HepG2 (cell line): ENCODE measurements around the gene PMVK. TPM values are rescaled to one million over a fixed set of nuclear protein-coding genes. Genes with fewer than 3 reads are reported as not detected.

Experiments
- ATAC-seq: fragments of 200-7000 bp; cut with Tn5 transposase; 3 replicates; pipeline ENCODE4 v1.9.1; 2020; ENCODE audit warnings: mild to moderate bottlenecking, moderate library complexity
- BruUV-seq: library from RNA; stranded (reverse); fragments of 400-500 nt; replicated peaks from 2 replicates; lab custom pipeline; 2021; lab: Mats Ljungman, UMichigan
- CTCF ChIA-PET: fragments of 300-600 bp; formaldehyde crosslinking; extraction: SDS; loops from one replicate; lab custom pipeline; 2021; ENCODE audit warnings: low total read pairs, inconsistent platforms, low intra/inter-chr PET ratio; lab: Yijun Ruan, JAX
- POLR2A ChIA-PET: fragments of 350-600 bp; sonication (Branson Sonifier 250); formaldehyde crosslinking; loops from one replicate; lab custom pipeline; 2020; ENCODE audit warnings: antibody characterized with exemption, inconsistent platforms; lab: Yijun Ruan, JAX
- DNase-seq: peaks from one replicate; pipeline ENCODE4 v3.0.0-alpha.2; 2015; ENCODE audit warnings: low spot score
- FAIRE-seq: peaks from 3 replicates; lab custom pipeline; 2011; peaks lifted over from hg19 to GRCh38; lab: Jason Lieb, UNC
- H2AFZ ChIP-seq: one replicate; pipeline ENCODE4 v1.6.1; 2011; ENCODE audit warnings: low read length, inconsistent platforms
- H3K27ac ChIP-seq: fragments of 300-600 bp; 3 replicates; pipeline ENCODE4 v1.8.0; 2011; ENCODE audit warnings: mixed run types, mild to moderate bottlenecking, mixed read lengths, low read length, inconsistent platforms; ENCODE audit not compliant: insufficient read depth; ENCODE audit errors: extremely low read length
- H3K27me3 ChIP-seq, 2 experiments: fragments of 200-600 bp in 1 of 2; 2 replicates in 1 of 2; 3 replicates in 1 of 2; pipeline versions ENCODE4 v1.6.0 to v1.8.0; 2011; ENCODE audit warnings: low read length in 2 of 2, mild to moderate bottlenecking in 2 of 2, moderate library complexity in 2 of 2, inconsistent platforms in 1 of 2; ENCODE audit not compliant: insufficient read depth in 2 of 2, control insufficient read depth in 1 of 2
- H3K36me3 ChIP-seq, 2 experiments: fragments of 200-600 bp in 1 of 2; replicated peaks in 1 of 2; 2 replicates in 1 of 2; 3 replicates in 1 of 2; pipeline versions ENCODE4 v1.5.1 to v1.8.0; 2011; ENCODE audit warnings: low read length in 2 of 2, inconsistent platforms in 1 of 2; ENCODE audit not compliant: insufficient read depth in 2 of 2, control insufficient read depth in 1 of 2
- H3K4me1 ChIP-seq: 2 replicates; pipeline ENCODE4 v1.5.1; 2012; ENCODE audit warnings: low read length, inconsistent platforms; ENCODE audit not compliant: insufficient read depth
- H3K4me2 ChIP-seq: 2 replicates; pipeline ENCODE4 v1.6.0; 2011; ENCODE audit warnings: low read depth, low read length, inconsistent platforms
- H3K4me3 ChIP-seq, 3 experiments: fragments of 200-600 bp in 1 of 3; sonication (generic), shearing (Covaris generic) in 1 of 3; replicated peaks in 1 of 3; 2 replicates each; pipeline ENCODE4 v1.5.1; 2011 to 2016; ENCODE audit warnings: low read length in 3 of 3, inconsistent platforms in 2 of 3, low read depth in 2 of 3, mild to moderate bottlenecking in 2 of 3, control low read depth in 1 of 3, mixed read lengths in 1 of 3; ENCODE audit not compliant: insufficient read depth in 1 of 3
- H3K79me2 ChIP-seq: one replicate; pipeline ENCODE4 v1.6.1; 2011; ENCODE audit warnings: low read length, inconsistent platforms; ENCODE audit not compliant: insufficient read depth
- H3K9ac ChIP-seq: 2 replicates; pipeline ENCODE4 v1.6.0; 2011; ENCODE audit warnings: mild to moderate bottlenecking, low read depth, low read length, inconsistent platforms; ENCODE audit not compliant: insufficient read depth
- H3K9me3 ChIP-seq: 2 replicates; pipeline ENCODE4 v1.5.1; 2012; ENCODE audit warnings: mild to moderate bottlenecking, low read length
- H4K20me1 ChIP-seq: 2 replicates; pipeline ENCODE4 v1.6.0; 2011; ENCODE audit warnings: inconsistent platforms, mild to moderate bottlenecking, low read length, moderate library complexity; ENCODE audit not compliant: insufficient read depth
- BHLHE40 ChIP-seq: IDR thresholded peaks from 2 replicates; pipeline ENCODE4 v1.6.1; 2011; ENCODE audit warnings: low read length, improper control_type of control experiment
- BRD4 ChIP-seq: sonication (generic); formaldehyde crosslinking; IDR thresholded peaks from 2 replicates; pipeline ENCODE4 v1.4.0; 2020; ENCODE audit warnings: missing genetic modification reagents
- ELF3 ChIP-seq: IDR thresholded peaks from 2 replicates; pipeline ENCODE4 v1.6.1; 2016; ENCODE audit warnings: missing genetic modification reagents, missing compliant biosample characterization
- FOXK2 ChIP-seq: fragments of 450-650 bp; IDR thresholded peaks from 2 replicates; pipeline ENCODE4 v1.6.1; 2016
- KDM2A ChIP-seq: sonication (generic); formaldehyde crosslinking; IDR thresholded peaks from 2 replicates; pipeline ENCODE4 v1.4.0; 2020; ENCODE audit warnings: low read depth, missing genetic modification reagents, borderline replicate concordance
- SAP130 ChIP-seq: IDR thresholded peaks from 2 replicates; pipeline ENCODE4 v1.6.1; 2016; ENCODE audit warnings: low read depth
- SNAI1 ChIP-seq: sonication (generic); formaldehyde crosslinking; IDR thresholded peaks from 2 replicates; pipeline ENCODE4 v1.5.0; 2020; ENCODE audit warnings: mild to moderate bottlenecking, missing genetic modification reagents, borderline replicate concordance
- SNAPC2 ChIP-seq: sonication (generic); formaldehyde crosslinking; IDR thresholded peaks from 2 replicates; pipeline ENCODE4 v1.8.1; 2022; ENCODE audit warnings: mild to moderate bottlenecking, missing genetic modification reagents
- TGIF2 ChIP-seq: IDR thresholded peaks from 2 replicates; pipeline ENCODE4 v1.6.1; 2016; ENCODE audit warnings: control low read depth, missing compliant biosample characterization
- ZBTB1 ChIP-seq: sonication (generic); formaldehyde crosslinking; IDR thresholded peaks from 2 replicates; pipeline ENCODE4 v1.4.0; 2020; ENCODE audit warnings: missing genetic modification reagents, borderline replicate concordance
- ZBTB21 ChIP-seq: sonication (generic); formaldehyde crosslinking; IDR thresholded peaks from 2 replicates; pipeline ENCODE4 v1.4.0; 2020; ENCODE audit warnings: missing genetic modification reagents
- ZBTB7B ChIP-seq: sonication (generic); formaldehyde crosslinking; IDR thresholded peaks from 2 replicates; pipeline ENCODE4 v1.4.0; 2020; ENCODE audit warnings: missing genetic modification reagents
- ZNF598 ChIP-seq: sonication (generic); formaldehyde crosslinking; IDR thresholded peaks from 2 replicates; pipeline ENCODE4 v1.5.1; 2020; ENCODE audit warnings: mild to moderate bottlenecking, missing genetic modification reagents, borderline replicate concordance
- ZNF773 ChIP-seq: sonication (generic); formaldehyde crosslinking; IDR thresholded peaks from 2 replicates; pipeline ENCODE4 v1.4.0; 2020; ENCODE audit warnings: missing genetic modification reagents, borderline replicate concordance
- ZNF788 ChIP-seq: sonication (generic); formaldehyde crosslinking; IDR thresholded peaks from 2 replicates; pipeline ENCODE4 v1.5.0; 2020; ENCODE audit warnings: mild to moderate bottlenecking, missing genetic modification reagents, borderline replicate concordance
- ZSCAN9 ChIP-seq: IDR thresholded peaks from 2 replicates; pipeline ENCODE4 v1.6.1; 2016; ENCODE audit warnings: borderline replicate concordance
- WGBS: methylation state at CpG from one replicate; pipeline ENCODE4 v1.1.6; 2017; ENCODE audit warnings: low lambda C conversion rate; 5-methylcytosine and 5-hydroxymethylcytosine counted together
- in situ Hi-C: cut with HindIII; loops from 2 replicates; pipeline ENCODE4 v1.10.0; 2017; ENCODE audit warnings: low pct_unique_long_range_greater_than_20kb; ENCODE audit not compliant: extremely low pct_ligation_motif_present
- intact Hi-C: fragments of 100-400 bp; cut with micrococcal nuclease; formaldehyde crosslinking; loops from one replicate; pipeline ENCODE4 v1.10.0; 2022; ENCODE audit not compliant: unreplicated experiment
- polyA plus RNA-seq, 8 experiments: library from polyadenylated mRNA; depleted of rRNA in 3 of 8; stranded (reverse) in 7 of 8; unstranded in 1 of 8; fragments of >200 nt; fragmentation: Illumina TruSeq in 4 of 8; extraction: Trizol in 4 of 8; gene quantifications; 2 replicates each; pipeline versions ENCODE4 v1.2.1 to v1.2.3, GENCODE V29; 2011 to 2016; ENCODE audit warnings: low read depth in 4 of 8, missing spikeins in 1 of 8, mixed read lengths in 1 of 8; ENCODE audit not compliant: insufficient read depth in 1 of 8
- total RNA-seq, 5 experiments: library from RNA; depleted of rRNA; stranded (reverse); fragments of >200 nt; fragmentation: Illumina TruSeq; extraction: Trizol; gene quantifications; 2 replicates each; pipeline ENCODE4 v1.2.3, GENCODE V29; 2016; ENCODE audit warnings: low read depth in 1 of 5
- TF ChIP-seq, protein P1 (sequence below): sonication (generic); formaldehyde crosslinking; IDR thresholded peaks from 2 replicates; pipeline ENCODE4 v1.4.0; 2020; ENCODE audit warnings: missing genetic modification reagents
- TF ChIP-seq, protein P2 (sequence below): sonication (generic); formaldehyde crosslinking; IDR thresholded peaks from 2 replicates; pipeline ENCODE4 v1.4.0; 2020; ENCODE audit warnings: missing genetic modification reagents
- TF ChIP-seq, protein P3 (sequence below): IDR thresholded peaks from 2 replicates; pipeline ENCODE4 v1.6.1; 2016; ENCODE audit warnings: low read depth, control low read depth
- TF ChIP-seq, protein P4 (sequence below): sonication (generic); formaldehyde crosslinking; IDR thresholded peaks from 2 replicates; pipeline ENCODE4 v1.4.0; 2020; ENCODE audit warnings: mild to moderate bottlenecking, low read depth, missing genetic modification reagents
- TF ChIP-seq, protein P5 (sequence below): IDR thresholded peaks from 2 replicates; pipeline ENCODE4 v1.6.1; 2016

Gene PMVK
- total and polyA plus RNA-seq, 2 of the 13 experiments (the other 11 are each of a cell fraction or from before 2014, with no cell fraction given) = 3.9 to 12.6 TPM

DNA sequence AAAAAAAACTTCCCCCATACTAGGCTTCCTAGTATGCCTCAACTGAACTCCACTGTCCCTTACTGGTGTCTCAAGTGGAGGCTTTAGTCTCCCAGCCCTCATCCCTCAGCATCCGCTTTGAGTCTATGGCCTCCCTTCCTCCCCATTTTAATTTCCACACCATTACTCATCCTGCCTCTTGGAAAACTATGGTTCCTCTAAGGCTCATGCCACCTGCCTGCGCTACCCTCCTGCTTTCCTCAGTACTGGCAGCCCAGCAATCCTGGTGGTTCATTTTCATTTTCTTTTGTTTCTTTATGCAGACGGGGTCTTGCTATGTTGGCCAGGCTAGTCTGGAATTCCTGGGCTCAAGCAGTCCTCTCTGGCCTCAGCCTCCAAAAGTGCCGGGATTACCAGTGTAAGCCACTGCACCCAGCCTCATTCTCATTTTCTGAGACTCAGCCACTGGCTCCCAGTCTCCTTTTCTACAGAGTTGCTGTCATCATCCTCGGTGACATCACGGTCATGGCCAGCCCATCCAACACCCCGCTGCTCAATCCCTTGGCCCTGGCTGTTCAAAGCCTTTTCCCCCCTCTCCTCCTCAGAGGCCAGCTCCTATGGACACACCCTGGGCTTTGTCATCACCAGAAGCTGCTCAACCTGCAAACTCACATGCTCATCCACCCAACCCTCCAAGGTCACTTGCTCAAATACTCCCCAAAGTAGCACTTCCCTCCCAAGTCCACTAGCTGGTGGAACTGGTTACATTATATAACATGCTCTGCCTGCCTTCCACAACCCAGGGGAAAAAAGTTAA is 2.3 kb upstream of the PMVK start:
- Histone ChIP-seq H3K4me3 (no peak overlapping the region), H3K4me1 (peaks cover 80% of the 10 kb centered on the region), H3K9me3 (no peaks in the 10 kb centered on the region), H3K79me2 (no peaks in the 10 kb centered on the region), H4K20me1 (no peaks in the 10 kb centered on the region), H3K27ac (peak overlapping the region; percentile 99), H3K4me2 (peak overlapping the region; percentile 13; the same call in 1 of the 2 replicates), H3K36me3 (no peaks in the 10 kb centered on the region), H2AFZ (no peak overlapping the region), H3K27me3 (no peaks in the 10 kb centered on the region), H3K9ac (no peak overlapping the region)
- no TSS peak for BruUV-seq
- DNase-seq (no peak), FAIRE-seq (peak; percentile 4), ATAC-seq (no peak)
- intact Hi-C loops (no loop called here), in situ Hi-C loops (no loop called here)
- CTCF ChIA-PET = no interaction called here
- 96% methylated on average over 7 of the region's 7 CpGs for WGBS
- POLR2A ChIA-PET = interaction anchor here (0.7 to 2.7 kb wide), 3 partner anchors 34 to 334 kb away, joined by 3 to 28 read pairs (median 14); partner anchors contain the start of gene CKS1B
- no peak for TF ChIP-seq ELF3 (CRISPR knock-in tag)
- 0 out of 2 replicates have a peak, but pooled peaks have one; percentile 22 for TF ChIP-seq ZBTB21 (CRISPR knock-in tag)
- TF ChIP-seq ZNF773 (CRISPR knock-in tag) = no peak
- TF ChIP-seq ZBTB1 (CRISPR knock-in tag) = no peak
- no peak for TF ChIP-seq SNAI1 (CRISPR knock-in tag)
- no peak for TF ChIP-seq FOXK2
- no peak for TF ChIP-seq SNAPC2 (CRISPR knock-in tag)
- TF ChIP-seq ZSCAN9 (CRISPR knock-in tag) = no peak
- no peak for TF ChIP-seq TGIF2 (CRISPR knock-in tag)
- TF ChIP-seq, protein P1, sequence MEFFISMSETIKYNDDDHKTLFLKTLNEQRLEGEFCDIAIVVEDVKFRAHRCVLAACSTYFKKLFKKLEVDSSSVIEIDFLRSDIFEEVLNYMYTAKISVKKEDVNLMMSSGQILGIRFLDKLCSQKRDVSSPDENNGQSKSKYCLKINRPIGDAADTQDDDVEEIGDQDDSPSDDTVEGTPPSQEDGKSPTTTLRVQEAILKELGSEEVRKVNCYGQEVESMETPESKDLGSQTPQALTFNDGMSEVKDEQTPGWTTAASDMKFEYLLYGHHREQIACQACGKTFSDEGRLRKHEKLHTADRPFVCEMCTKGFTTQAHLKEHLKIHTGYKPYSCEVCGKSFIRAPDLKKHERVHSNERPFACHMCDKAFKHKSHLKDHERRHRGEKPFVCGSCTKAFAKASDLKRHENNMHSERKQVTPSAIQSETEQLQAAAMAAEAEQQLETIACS (CRISPR knock-in tag) = no peak
- no peak for TF ChIP-seq BRD4
- TF ChIP-seq ZNF788 (CRISPR knock-in tag) = 0 out of 2 replicates have a peak, but pooled peaks have one; percentile 17
- TF ChIP-seq, protein P2, sequence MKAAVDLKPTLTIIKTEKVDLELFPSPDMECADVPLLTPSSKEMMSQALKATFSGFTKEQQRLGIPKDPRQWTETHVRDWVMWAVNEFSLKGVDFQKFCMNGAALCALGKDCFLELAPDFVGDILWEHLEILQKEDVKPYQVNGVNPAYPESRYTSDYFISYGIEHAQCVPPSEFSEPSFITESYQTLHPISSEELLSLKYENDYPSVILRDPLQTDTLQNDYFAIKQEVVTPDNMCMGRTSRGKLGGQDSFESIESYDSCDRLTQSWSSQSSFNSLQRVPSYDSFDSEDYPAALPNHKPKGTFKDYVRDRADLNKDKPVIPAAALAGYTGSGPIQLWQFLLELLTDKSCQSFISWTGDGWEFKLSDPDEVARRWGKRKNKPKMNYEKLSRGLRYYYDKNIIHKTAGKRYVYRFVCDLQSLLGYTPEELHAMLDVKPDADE (CRISPR knock-in tag) = no peak
- TF ChIP-seq, protein P3, sequence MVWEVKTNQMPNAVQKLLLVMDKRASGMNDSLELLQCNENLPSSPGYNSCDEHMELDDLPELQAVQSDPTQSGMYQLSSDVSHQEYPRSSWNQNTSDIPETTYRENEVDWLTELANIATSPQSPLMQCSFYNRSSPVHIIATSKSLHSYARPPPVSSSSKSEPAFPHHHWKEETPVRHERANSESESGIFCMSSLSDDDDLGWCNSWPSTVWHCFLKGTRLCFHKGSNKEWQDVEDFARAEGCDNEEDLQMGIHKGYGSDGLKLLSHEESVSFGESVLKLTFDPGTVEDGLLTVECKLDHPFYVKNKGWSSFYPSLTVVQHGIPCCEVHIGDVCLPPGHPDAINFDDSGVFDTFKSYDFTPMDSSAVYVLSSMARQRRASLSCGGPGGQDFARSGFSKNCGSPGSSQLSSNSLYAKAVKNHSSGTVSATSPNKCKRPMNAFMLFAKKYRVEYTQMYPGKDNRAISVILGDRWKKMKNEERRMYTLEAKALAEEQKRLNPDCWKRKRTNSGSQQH (CRISPR knock-in tag) = 0 out of 2 replicates have a peak, but pooled peaks have one; percentile 21
- TF ChIP-seq, protein P4, sequence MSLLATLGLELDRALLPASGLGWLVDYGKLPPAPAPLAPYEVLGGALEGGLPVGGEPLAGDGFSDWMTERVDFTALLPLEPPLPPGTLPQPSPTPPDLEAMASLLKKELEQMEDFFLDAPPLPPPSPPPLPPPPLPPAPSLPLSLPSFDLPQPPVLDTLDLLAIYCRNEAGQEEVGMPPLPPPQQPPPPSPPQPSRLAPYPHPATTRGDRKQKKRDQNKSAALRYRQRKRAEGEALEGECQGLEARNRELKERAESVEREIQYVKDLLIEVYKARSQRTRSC (CRISPR knock-in tag) = no peak
- TF ChIP-seq BHLHE40 = no peak
- TF ChIP-seq, protein P5, sequence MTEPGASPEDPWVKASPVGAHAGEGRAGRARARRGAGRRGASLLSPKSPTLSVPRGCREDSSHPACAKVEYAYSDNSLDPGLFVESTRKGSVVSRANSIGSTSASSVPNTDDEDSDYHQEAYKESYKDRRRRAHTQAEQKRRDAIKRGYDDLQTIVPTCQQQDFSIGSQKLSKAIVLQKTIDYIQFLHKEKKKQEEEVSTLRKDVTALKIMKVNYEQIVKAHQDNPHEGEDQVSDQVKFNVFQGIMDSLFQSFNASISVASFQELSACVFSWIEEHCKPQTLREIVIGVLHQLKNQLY (CRISPR knock-in tag) = no peak
- no peak for TF ChIP-seq ZBTB7B
- peak; percentile 31; the same call in 1 of the 2 replicates for TF ChIP-seq SAP130 (CRISPR knock-in tag)
- TF ChIP-seq ZNF598 (CRISPR knock-in tag) = no peak
- no peak for TF ChIP-seq KDM2A (CRISPR knock-in tag)
